ENCODE data around the gene ADSS1.

The ADSS1 gene

DNA sequence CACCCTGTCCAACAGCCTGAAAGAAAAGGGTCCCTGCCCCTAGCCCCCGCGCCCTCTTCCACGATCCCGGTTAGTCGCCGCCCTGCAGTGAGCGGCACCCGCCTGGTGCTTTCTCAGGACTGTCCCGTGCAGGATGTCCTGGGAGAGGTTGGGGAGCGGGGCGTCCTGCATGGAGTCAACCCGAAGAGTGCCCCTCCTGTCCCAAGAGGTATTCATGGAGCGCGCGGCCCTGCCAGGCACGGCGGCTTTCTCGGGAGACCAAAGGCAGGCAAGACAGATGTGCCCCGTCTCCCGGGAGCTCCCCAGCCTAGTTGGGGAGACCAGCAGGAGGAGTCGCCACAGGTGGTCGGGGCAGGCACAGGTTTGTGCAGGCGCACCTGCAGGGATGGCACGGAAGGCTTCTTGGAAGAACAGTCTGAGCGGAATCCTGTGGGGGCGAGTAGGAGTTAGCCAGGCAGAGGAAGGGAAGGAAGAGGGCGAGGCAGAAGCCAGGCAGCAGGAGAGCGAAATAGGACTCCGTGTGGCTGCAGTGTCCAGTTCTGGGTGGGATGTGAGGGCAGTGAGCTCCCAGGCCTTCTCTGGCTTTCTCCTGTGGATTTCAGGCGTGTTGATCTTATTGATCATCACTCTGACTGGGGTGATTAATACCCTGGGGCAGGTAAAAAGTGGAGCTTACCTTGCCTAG, 29.6 kb downstream of the ADSS1 start:
- Histone ChIP-seq H4K20me1 (ENCODE audit: control insufficient read depth, insufficient read depth, low read depth, low read length) (peaks cover 16% of the 10 kb centered on the region; the same call in 1 of the 2 replicates), H3K79me2 (ENCODE audit: control insufficient read depth, low read length) (peaks cover 50% of the 10 kb centered on the region), H3K9me3 (ENCODE audit: control insufficient read depth, insufficient read depth, low read length) (peaks cover 4% of the 10 kb centered on the region; the same call in 1 of the 2 replicates), H3K36me3 (ENCODE audit: control insufficient read depth, low read length) (peaks cover 55% of the 10 kb centered on the region), H3K4me3 (ENCODE audit: low read length) (peak overlapping the region; percentile 94), H3F3A (ENCODE audit: control insufficient read depth, insufficient read depth) (no peaks in the 10 kb centered on the region; the same call in 1 of the 2 replicates), H3K4me2 (ENCODE audit: low read length) (peak overlapping the region; percentile 98), H3K4me1 (ENCODE audit: control insufficient read depth, low read length) (peaks cover 20% of the 10 kb centered on the region), H3K27ac (ENCODE audit: low read depth, low read length) (0 out of 2 replicates have a peak overlapping the region, but pooled peaks have one; percentile 20), H3K27me3 (ENCODE audit: control insufficient read depth, low read length) (peaks cover 5% of the 10 kb centered on the region; the same call in 1 of the 2 replicates), H3K9me2 (replicated peaks; ENCODE audit: control insufficient read depth, low read length) (no peaks in the 10 kb centered on the region)
- TF ChIP-seq, protein P1, sequence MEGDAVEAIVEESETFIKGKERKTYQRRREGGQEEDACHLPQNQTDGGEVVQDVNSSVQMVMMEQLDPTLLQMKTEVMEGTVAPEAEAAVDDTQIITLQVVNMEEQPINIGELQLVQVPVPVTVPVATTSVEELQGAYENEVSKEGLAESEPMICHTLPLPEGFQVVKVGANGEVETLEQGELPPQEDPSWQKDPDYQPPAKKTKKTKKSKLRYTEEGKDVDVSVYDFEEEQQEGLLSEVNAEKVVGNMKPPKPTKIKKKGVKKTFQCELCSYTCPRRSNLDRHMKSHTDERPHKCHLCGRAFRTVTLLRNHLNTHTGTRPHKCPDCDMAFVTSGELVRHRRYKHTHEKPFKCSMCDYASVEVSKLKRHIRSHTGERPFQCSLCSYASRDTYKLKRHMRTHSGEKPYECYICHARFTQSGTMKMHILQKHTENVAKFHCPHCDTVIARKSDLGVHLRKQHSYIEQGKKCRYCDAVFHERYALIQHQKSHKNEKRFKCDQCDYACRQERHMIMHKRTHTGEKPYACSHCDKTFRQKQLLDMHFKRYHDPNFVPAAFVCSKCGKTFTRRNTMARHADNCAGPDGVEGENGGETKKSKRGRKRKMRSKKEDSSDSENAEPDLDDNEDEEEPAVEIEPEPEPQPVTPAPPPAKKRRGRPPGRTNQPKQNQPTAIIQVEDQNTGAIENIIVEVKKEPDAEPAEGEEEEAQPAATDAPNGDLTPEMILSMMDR (IDR thresholded peaks at IDR 0.05; ENCODE audit: low read depth, low read length, poor library complexity, severe bottlenecking), result no peak
- TF ChIP-seq EZH2phosphoT487 (IDR thresholded peaks at IDR 0.05; ENCODE audit: borderline replicate concordance, low read length), result no peak

DNA sequence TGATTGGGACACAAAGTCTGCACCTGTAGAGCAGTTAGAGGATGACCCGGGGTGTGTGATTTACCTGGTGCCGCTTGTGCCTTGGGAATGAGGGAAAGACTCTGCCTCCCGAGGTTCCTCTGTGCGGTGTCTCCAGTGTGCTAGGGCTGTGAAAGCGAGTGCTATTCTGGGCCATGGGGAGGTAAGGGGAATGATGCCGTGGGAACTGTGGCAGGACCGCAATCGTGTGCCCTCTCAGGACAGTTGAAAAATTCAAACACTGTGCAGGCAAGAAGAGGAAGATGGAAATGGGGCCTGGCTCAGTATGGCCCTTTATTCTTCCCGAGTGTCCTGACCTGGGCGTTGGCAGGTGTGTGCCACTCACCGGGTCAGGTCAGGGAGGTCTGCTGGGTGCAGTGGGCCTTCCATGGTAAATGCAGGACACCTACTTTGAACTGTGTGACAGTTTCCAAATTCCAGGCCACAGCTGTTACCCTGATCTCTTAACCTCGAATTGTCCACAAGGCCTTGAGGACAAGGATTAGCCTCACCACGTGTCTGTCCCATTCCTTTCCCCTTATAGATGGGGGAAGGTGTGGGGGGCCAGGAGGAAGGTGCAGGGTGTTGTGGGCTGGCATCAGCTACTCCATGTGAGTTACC, 30.3 kb downstream of the ADSS1 start:
- H4K20me1 ChIP-seq (ENCODE audit: control insufficient read depth, insufficient read depth, low read depth, low read length), result peaks cover 16% of the 10 kb centered on the region; the same call in 1 of the 2 replicates
- H3K79me2 ChIP-seq (ENCODE audit: control insufficient read depth, low read length), result peaks cover 56% of the 10 kb centered on the region
- peaks cover 20% of the 10 kb centered on the region for H3K4me1 ChIP-seq (ENCODE audit: control insufficient read depth, low read length)
- TF ChIP-seq EZH2phosphoT487 (IDR thresholded peaks at IDR 0.05; ENCODE audit: borderline replicate concordance, low read length), result no peak
- TF ChIP-seq, protein P1 (IDR thresholded peaks at IDR 0.05; ENCODE audit: low read depth, low read length, poor library complexity, severe bottlenecking), result no peak
- peaks cover 4% of the 10 kb centered on the region; the same call in 1 of the 2 replicates for H3K9me3 ChIP-seq (ENCODE audit: control insufficient read depth, insufficient read depth, low read length)
- H3K4me2 ChIP-seq (ENCODE audit: low read length), result peak overlapping the region; percentile 98
- H3K36me3 ChIP-seq (ENCODE audit: control insufficient read depth, low read length), result peaks cover 62% of the 10 kb centered on the region
- H3K9me2 ChIP-seq (replicated peaks; ENCODE audit: control insufficient read depth, low read length), result no peaks in the 10 kb centered on the region
- H3F3A ChIP-seq (ENCODE audit: control insufficient read depth, insufficient read depth), result no peaks in the 10 kb centered on the region; the same call in 1 of the 2 replicates
- peak overlapping the region; percentile 94 for H3K4me3 ChIP-seq (ENCODE audit: low read length)
- H3K27ac ChIP-seq (ENCODE audit: low read depth, low read length), result no peak overlapping the region
- H3K27me3 ChIP-seq (ENCODE audit: control insufficient read depth, low read length), result 0 out of 2 replicates have a peak, but pooled peaks cover 2% of the 10 kb centered on the region

DNA sequence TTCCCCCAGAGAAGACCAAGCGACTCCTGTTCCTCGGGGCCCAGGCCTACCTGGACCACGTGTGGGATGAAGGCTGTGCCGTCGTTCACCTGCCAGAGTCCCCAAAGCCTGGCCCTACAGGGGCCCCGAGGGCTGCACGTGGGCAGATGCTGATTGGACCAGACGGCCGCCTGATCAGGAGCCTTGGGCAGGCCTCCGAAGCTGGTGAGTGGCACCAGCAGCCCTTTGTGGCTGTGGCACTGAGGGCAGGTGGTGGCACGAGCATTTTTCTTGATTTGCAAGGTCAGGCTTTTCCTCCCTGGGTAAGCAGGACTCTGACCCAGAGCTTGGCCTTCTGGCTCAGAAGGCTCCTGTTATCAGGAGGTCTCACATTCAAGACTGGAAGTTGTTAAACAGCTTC, 31.6 kb downstream of the ADSS1 start:
- H3K4me1 ChIP-seq (ENCODE audit: control insufficient read depth, low read length), result peaks cover 20% of the 10 kb centered on the region
- peaks cover 4% of the 10 kb centered on the region; the same call in 1 of the 2 replicates for H3K9me3 ChIP-seq (ENCODE audit: control insufficient read depth, insufficient read depth, low read length)
- peaks cover 69% of the 10 kb centered on the region for H3K36me3 ChIP-seq (ENCODE audit: control insufficient read depth, low read length)
- no peaks in the 10 kb centered on the region; the same call in 1 of the 2 replicates for H3F3A ChIP-seq (ENCODE audit: control insufficient read depth, insufficient read depth)
- H3K79me2 ChIP-seq (ENCODE audit: control insufficient read depth, low read length), result peaks cover 56% of the 10 kb centered on the region
- no peaks in the 10 kb centered on the region for H3K9me2 ChIP-seq (replicated peaks; ENCODE audit: control insufficient read depth, low read length)
- no peak overlapping the region for H3K27ac ChIP-seq (ENCODE audit: low read depth, low read length)
- H3K4me3 ChIP-seq (ENCODE audit: low read length), result no peak overlapping the region
- TF ChIP-seq, protein P1 (IDR thresholded peaks at IDR 0.05; ENCODE audit: low read depth, low read length, poor library complexity, severe bottlenecking), result no peak
- TF ChIP-seq EZH2phosphoT487 (IDR thresholded peaks at IDR 0.05; ENCODE audit: borderline replicate concordance, low read length), result no peak
- no peaks in the 10 kb centered on the region for H3K27me3 ChIP-seq (ENCODE audit: control insufficient read depth, low read length)
- peaks cover 16% of the 10 kb centered on the region; the same call in 1 of the 2 replicates for H4K20me1 ChIP-seq (ENCODE audit: control insufficient read depth, insufficient read depth, low read depth, low read length)
- H3K4me2 ChIP-seq (ENCODE audit: low read length), result no peak overlapping the region
